ENCODE results near the gene SDK2.

Gene SDK2

GRCh38 chr17:73553311-73553710 is 90.9 kb downstream of the SDK2 start:
- TF ChIP-seq CTCF (IDR thresholded peaks at IDR 0.05; ENCODE audit: borderline replicate concordance, insufficient read depth, low read depth, low read length): no peak
- no peak overlapping the region for H3K4me3 ChIP-seq (ENCODE audit: low read depth, low read length)

- no peak overlapping the region for H3K4me3 ChIP-seq (ENCODE audit: low read depth, low read length)
- no peak for TF ChIP-seq CTCF (IDR thresholded peaks at IDR 0.05; ENCODE audit: borderline replicate concordance, insufficient read depth, low read depth, low read length)
These were observed 91.8 kb downstream of the SDK2 start for GRCh38 chr17:73552300-73553048.

GRCh38 chr17:73551759-73552158 is 92.5 kb downstream of the SDK2 start:
- no peak for TF ChIP-seq CTCF (IDR thresholded peaks at IDR 0.05; ENCODE audit: borderline replicate concordance, insufficient read depth, low read depth, low read length)
- no peak overlapping the region for H3K4me3 ChIP-seq (ENCODE audit: low read depth, low read length)

GRCh38 chr17:73551144-73551543 is 93.1 kb downstream of the SDK2 start:
- TF ChIP-seq CTCF (IDR thresholded peaks at IDR 0.05; ENCODE audit: borderline replicate concordance, insufficient read depth, low read depth, low read length): no peak

GRCh38 chr17:73550556-73550955 is 93.7 kb downstream of the SDK2 start:
- H3K4me3 ChIP-seq (ENCODE audit: low read depth, low read length): no peak overlapping the region
- TF ChIP-seq CTCF (IDR thresholded peaks at IDR 0.05; ENCODE audit: borderline replicate concordance, insufficient read depth, low read depth, low read length): no peak

More at GRCh38 chr17:73551144-73551543, 93.1 kb downstream of the SDK2 start:
- H3K4me3 ChIP-seq (ENCODE audit: low read depth, low read length): no peak overlapping the region

- TF ChIP-seq CTCF (IDR thresholded peaks at IDR 0.05; ENCODE audit: borderline replicate concordance, insufficient read depth, low read depth, low read length): no peak
- H3K4me3 ChIP-seq (ENCODE audit: low read depth, low read length): no peak overlapping the region
These were observed 94.3 kb downstream of the SDK2 start for GRCh38 chr17:73549841-73550430.

Measured in GM12875 (cell line).